Measurements from ENCODE around the gene LRPAP1.
A peak's percentile ranks its signal among the peaks of the same experiment; 100 is the strongest.

Gene LRPAP1

GRCh38 chr4:3486541-3487540 lies 45.4 kb downstream of the LRPAP1 start:
- DNase-seq (ENCODE audit: low read depth, low spot score) = no peak

- no peak for DNase-seq (ENCODE audit: low read depth, low spot score)
Observed at GRCh38 chr4:3485886-3486540, 46.2 kb downstream of the LRPAP1 start.

GRCh38 chr4:3485011-3485791 lies 47.0 kb downstream of the LRPAP1 start:
- DNase-seq (ENCODE audit: low read depth, low spot score) = no peak

GRCh38 chr4:3484057-3484973 lies 47.9 kb downstream of the LRPAP1 start:
- no peak for DNase-seq (ENCODE audit: low read depth, low spot score)

GRCh38 chr4:3483471-3483921 lies 48.7 kb downstream of the LRPAP1 start:
- DNase-seq (ENCODE audit: low read depth, low spot score) = no peak

- no peak for DNase-seq (ENCODE audit: low read depth, low spot score)
Observed at GRCh38 chr4:3482707-3483106, 49.5 kb downstream of the LRPAP1 start.

GRCh38 chr4:3481783-3482393 lies 50.3 kb downstream of the LRPAP1 start:
- no peak for DNase-seq (ENCODE audit: low read depth, low spot score)

- no peak for DNase-seq (ENCODE audit: low read depth, low spot score)
Observed at GRCh38 chr4:3481113-3481531, 51.1 kb downstream of the LRPAP1 start.

- DNase-seq (ENCODE audit: low read depth, low spot score) = peak; percentile 47
Observed at GRCh38 chr4:3480528-3481112, 51.6 kb downstream of the LRPAP1 start.

GRCh38 chr4:3479358-3480101 lies 52.7 kb downstream of the LRPAP1 start:
- no peak for DNase-seq (ENCODE audit: low read depth, low spot score)

- no peak for DNase-seq (ENCODE audit: low read depth, low spot score)
Observed at GRCh38 chr4:3478446-3479357, 53.5 kb downstream of the LRPAP1 start.

GRCh38 chr4:3477750-3478430 lies 54.3 kb downstream of the LRPAP1 start:
- no peak for DNase-seq (ENCODE audit: low read depth, low spot score)

- no peak for DNase-seq (ENCODE audit: low read depth, low spot score)
Observed at GRCh38 chr4:3476936-3477749, 55.1 kb downstream of the LRPAP1 start.

- DNase-seq (ENCODE audit: low read depth, low spot score) = no peak
Observed at GRCh38 chr4:3476341-3476747, 55.9 kb downstream of the LRPAP1 start.

GRCh38 chr4:3475713-3476260 lies 56.4 kb downstream of the LRPAP1 start:
- no peak for DNase-seq (ENCODE audit: low read depth, low spot score)

GRCh38 chr4:3475041-3475712 lies 57.0 kb downstream of the LRPAP1 start:
- no peak for DNase-seq (ENCODE audit: low read depth, low spot score)

All from brain pericyte (primary cell).